ENCODE measurements around the gene DNAH12.
"Not testable (repeated sequence)": the region's sequence is repeated elsewhere in the genome, so short reads cannot be mapped to it uniquely, and the experiment has no call there.

The DNAH12 gene

GRCh38 chr3:57383838-57384237 lies 160.3 kb downstream of the DNAH12 start:
- no peak overlapping the region for H3K4me3 ChIP-seq (ENCODE audit: low read length)
- DNase-seq (ENCODE audit: low read depth), result no peak
- no peak for TF ChIP-seq CTCF (conservative IDR thresholded peaks at IDR 0.05; ENCODE audit: low read depth, low read length)

- no peak for DNase-seq (ENCODE audit: low read depth)
- no peak for TF ChIP-seq CTCF (conservative IDR thresholded peaks at IDR 0.05; ENCODE audit: low read depth, low read length)
These were observed 160.7 kb downstream of the DNAH12 start for GRCh38 chr3:57383406-57383805.

GRCh38 chr3:57382933-57383332 lies 161.2 kb downstream of the DNAH12 start:
- H3K4me3 ChIP-seq (ENCODE audit: low read length), result no peak overlapping the region
- DNase-seq (ENCODE audit: low read depth), result peak; percentile 5
- TF ChIP-seq CTCF (conservative IDR thresholded peaks at IDR 0.05; ENCODE audit: low read depth, low read length), result no peak

More at GRCh38 chr3:57383406-57383805, 160.7 kb downstream of the DNAH12 start:
- no peak overlapping the region for H3K4me3 ChIP-seq (ENCODE audit: low read length)

- DNase-seq (ENCODE audit: low read depth), result no peak
- no peak for TF ChIP-seq CTCF (conservative IDR thresholded peaks at IDR 0.05; ENCODE audit: low read depth, low read length)
- H3K4me3 ChIP-seq (ENCODE audit: low read length), result no peak overlapping the region
These were observed 173.8 kb downstream of the DNAH12 start for GRCh38 chr3:57370341-57370740.

GRCh38 chr3:57365089-57365488 lies 179.1 kb downstream of the DNAH12 start:
- not testable (repeated sequence) for DNase-seq (ENCODE audit: low read depth); H3K4me3 ChIP-seq (ENCODE audit: low read length)

- not testable (repeated sequence) for DNase-seq (ENCODE audit: low read depth); H3K4me3 ChIP-seq (ENCODE audit: low read length)
These were observed 187.9 kb downstream of the DNAH12 start for GRCh38 chr3:57356275-57356674.

- TF ChIP-seq CTCF (conservative IDR thresholded peaks at IDR 0.05; ENCODE audit: low read depth, low read length), result no peak
- no peak for DNase-seq (ENCODE audit: low read depth)
- no peak overlapping the region for H3K4me3 ChIP-seq (ENCODE audit: low read length)
These were observed 189.4 kb downstream of the DNAH12 start for GRCh38 chr3:57354768-57355167.

GRCh38 chr3:57350271-57350670 lies 193.9 kb downstream of the DNAH12 start:
- no peak for DNase-seq (ENCODE audit: low read depth)
- no peak overlapping the region for H3K4me3 ChIP-seq (ENCODE audit: low read length)
- no peak for TF ChIP-seq CTCF (conservative IDR thresholded peaks at IDR 0.05; ENCODE audit: low read depth, low read length)

GRCh38 chr3:57339071-57339642 lies 205.0 kb downstream of the DNAH12 start:
- not testable (repeated sequence) for DNase-seq (ENCODE audit: low read depth); H3K4me3 ChIP-seq (ENCODE audit: low read length)

- not testable (repeated sequence) for H3K4me3 ChIP-seq (ENCODE audit: low read length); DNase-seq (ENCODE audit: low read depth)
These were observed 205.7 kb downstream of the DNAH12 start for GRCh38 chr3:57338272-57339070.
